ENCODE results near the gene COL6A5. TPM values are rescaled to one million over a fixed set of nuclear protein-coding genes. Genes with fewer than 3 reads are reported as not detected.

COL6A5 gene
- total RNA-seq, 1 experiment from 2014 or later: 0.04 TPM

- peaks cover 23 to 31% of the 10 kb centered on the region in 2 experiments for H3K4me1 Mint-ChIP-seq
- WGBS (ENCODE audit: extremely low coverage, insufficient read length, low lambda C conversion rate): no CpG with 5 or more reads among the region's 5 CpGs
- H2AK5ac ChIP-seq (ENCODE audit: insufficient read length, low read length): no peak overlapping the region
- no peak overlapping the region for H3K4me3 Mint-ChIP-seq
- H3K4me2 ChIP-seq (ENCODE audit: insufficient read depth, insufficient read length, low read length): no peak overlapping the region
- peak; percentile 23; the same call in 1 of the 3 replicates for TF ChIP-seq CTCF (conservative IDR thresholded peaks at IDR 0.05)
- H2BK12ac ChIP-seq (ENCODE audit: insufficient read length, low read depth, low read length): no peak overlapping the region
- no peak overlapping the region for H4K5ac ChIP-seq (ENCODE audit: insufficient read length, low read depth, low read length)
- H3K79me2 ChIP-seq (ENCODE audit: insufficient read depth, low read length): no peaks in the 10 kb centered on the region
- no peaks in the 10 kb centered on the region for H3K79me1 ChIP-seq (ENCODE audit: insufficient read depth, low read depth, low read length, poor library complexity, severe bottlenecking)
- H2AFZ ChIP-seq (ENCODE audit: low read length): no peak overlapping the region
- H3K27ac Mint-ChIP-seq: no peak overlapping the region
- H3K4me1 ChIP-seq (ENCODE audit: insufficient read depth, low read length): no peaks in the 10 kb centered on the region; the same call in 1 of the 2 replicates
- H3K23ac ChIP-seq (ENCODE audit: insufficient read length, low read depth, low read length): no peak overlapping the region
- no peaks in the 10 kb centered on the region for H3K36me3 Mint-ChIP-seq (ENCODE audit: insufficient read depth in 1 of 3, low read depth in 3 of 3)
- no peak overlapping the region for H3K27ac ChIP-seq (ENCODE audit: insufficient read length, low read depth, low read length)
- no peak overlapping the region for H2BK5ac ChIP-seq (ENCODE audit: insufficient read length, low read length)
- H3K18ac ChIP-seq (ENCODE audit: insufficient read length, low read depth, low read length): no peak overlapping the region
- H2BK15ac ChIP-seq (ENCODE audit: low read depth, low read length): no peak overlapping the region
- H3K9me3 Mint-ChIP-seq: no peaks in the 10 kb centered on the region
- no peak overlapping the region for H3K9ac ChIP-seq (ENCODE audit: extremely low read depth, insufficient read length, low read length)
- H3K9me3 ChIP-seq (ENCODE audit: control insufficient read depth, low read depth, low read length): no peaks in the 10 kb centered on the region
- no peak overlapping the region for H3K4ac ChIP-seq (ENCODE audit: low read depth, low read length)
- no peaks in the 10 kb centered on the region for H3K23me2 ChIP-seq (ENCODE audit: insufficient read length, low read depth, low read length, poor library complexity, severe bottlenecking)
- H2BK120ac ChIP-seq (ENCODE audit: low read depth, low read length, poor library complexity, severe bottlenecking): no peak overlapping the region
- no peak overlapping the region for H4K91ac ChIP-seq (ENCODE audit: insufficient read length, low read depth, low read length)
- H4K8ac ChIP-seq (replicated peaks; ENCODE audit: insufficient read length, low read depth, low read length): no peak overlapping the region
- no peak overlapping the region for H3K56ac ChIP-seq (ENCODE audit: insufficient read length, low read depth, low read length)
- H3K27me3 Mint-ChIP-seq (ENCODE audit: low read depth): peaks cover 5% of the 10 kb centered on the region
- no peak overlapping the region for H3K14ac ChIP-seq (ENCODE audit: insufficient read depth, low read length)
- DNase-seq: peak; percentile 41
- H3T11ph ChIP-seq (ENCODE audit: low read length): no peak overlapping the region
- H2BK20ac ChIP-seq (ENCODE audit: low read depth, low read length, poor library complexity, severe bottlenecking): no peak overlapping the region
- no peaks in the 10 kb centered on the region for H3K27me3 ChIP-seq (ENCODE audit: insufficient read depth, low read length)
- H4K20me1 ChIP-seq (ENCODE audit: control insufficient read depth, insufficient read depth, insufficient read length): no peaks in the 10 kb centered on the region
Observed at GRCh38 chr3:130529486-130530215, 184.2 kb downstream of the COL6A5 start.
